B cell (primary cell): ENCODE measurements around the gene SMARCE1. TPM values are rescaled to one million over a fixed set of nuclear protein-coding genes. Genes with fewer than 3 reads are reported as not detected.

Experiments used
- ATAC-seq: fragments of 200-7000 bp; cut with Tn5 transposase; one replicate; pipeline ENCODE4 v1.10.0; 2021; ENCODE audit warnings: low read depth, mild to moderate bottlenecking, moderate number of reproducible peaks, moderate library complexity
- CTCF ChIA-PET: fragments of 350-600 bp; sonication (Branson Sonifier 250); formaldehyde crosslinking; loops from one replicate; lab custom pipeline; 2021; ENCODE audit warnings: antibody characterized with exemption, inconsistent platforms; lab: Charles Lee
- POLR2A ChIA-PET: fragments of 350-600 bp; sonication (Branson Sonifier 250); formaldehyde crosslinking; loops from one replicate; lab custom pipeline; 2021; ENCODE audit warnings: antibody characterized with exemption; lab: Charles Lee
- DNase-seq: peaks from one replicate; pipeline ENCODE4 v3.0.0; 2013
- H2AFZ ChIP-seq: 2 replicates; pipeline ENCODE4 v1.6.1; 2012; ENCODE audit warnings: mild to moderate bottlenecking, low read depth, low read length; ENCODE audit not compliant: insufficient read depth, poor library complexity, severe bottlenecking
- H3K27ac ChIP-seq, 2 donors: 1 replicate in 1 of 2; 2 replicates in 1 of 2; pipeline ENCODE4 v1.5.1; 2012 to 2013; ENCODE audit warnings: low read length in 2 of 2, mild to moderate bottlenecking in 2 of 2, moderate library complexity in 1 of 2
- H3K27me3 ChIP-seq, 4 experiments: fragments of 200-600 bp in 1 of 4; sonication (generic) in 1 of 4; replicated peaks in 1 of 4; 1 replicate in 2 of 4; 2 replicates in 2 of 4; pipeline versions ENCODE4 v1.6.1 to v1.7.0; 2013 to 2016; ENCODE audit warnings: low read length in 3 of 4, mild to moderate bottlenecking in 2 of 4, mixed read lengths in 1 of 4, moderate library complexity in 1 of 4; ENCODE audit not compliant: insufficient read depth in 4 of 4, control insufficient read depth in 3 of 4; ENCODE audit errors: control extremely low read depth in 1 of 4
- H3K36me3 ChIP-seq, 2 experiments: replicated peaks in 1 of 2; 1 replicate in 1 of 2; 2 replicates in 1 of 2; pipeline versions ENCODE4 v1.6.1 to v1.7.1; 2013; ENCODE audit warnings: low read length in 1 of 2; ENCODE audit not compliant: insufficient read depth in 2 of 2, control insufficient read depth in 1 of 2; ENCODE audit errors: control extremely low read depth in 1 of 2, extremely low read depth in 1 of 2
- H3K4me1 ChIP-seq, 2 donors: fragments of 200-600 bp in 1 of 2; sonication (generic) in 1 of 2; 1 replicate in 1 of 2; 2 replicates in 1 of 2; pipeline versions ENCODE4 v1.5.1 to v1.6.1; 2013 to 2017; ENCODE audit warnings: low read length in 2 of 2; ENCODE audit not compliant: control insufficient read depth in 2 of 2, insufficient read depth in 2 of 2
- H3K4me2 ChIP-seq: replicated peaks from 2 replicates; pipeline ENCODE3; 2012; ENCODE audit warnings: mild to moderate bottlenecking, low read depth, low read length; ENCODE audit not compliant: poor library complexity, severe bottlenecking
- H3K4me3 ChIP-seq, 5 experiments: fragments of 200-600 bp in 1 of 5; sonication (generic) in 1 of 5; 1 replicate in 3 of 5; 2 replicates in 2 of 5; pipeline versions ENCODE4 v1.5.1 to v1.7.0; 2011 to 2016; ENCODE audit warnings: low read length in 4 of 5, mild to moderate bottlenecking in 4 of 5, low read depth in 2 of 5, control low read depth in 1 of 5, moderate library complexity in 1 of 5; ENCODE audit not compliant: insufficient read depth in 1 of 5; ENCODE audit errors: control extremely low read depth in 1 of 5, extremely low read depth in 1 of 5
- H3K79me2 ChIP-seq: fragments of 200-600 bp; sonication (generic); one replicate; pipeline ENCODE4 v1.6.0; 2016; ENCODE audit warnings: low read length; ENCODE audit not compliant: control insufficient read depth, insufficient read depth
- H3K9ac ChIP-seq: fragments of 200-600 bp; sonication (generic); 2 replicates; pipeline ENCODE4 v1.6.1; 2017; ENCODE audit warnings: mild to moderate bottlenecking, low read length, moderate library complexity
- H3K9me3 ChIP-seq, 3 donors: one replicate each; pipeline versions ENCODE4 v1.6.1 to v1.7.1; 2013; ENCODE audit warnings: low read length in 2 of 3; ENCODE audit not compliant: control insufficient read depth in 2 of 3, insufficient read depth in 1 of 3; ENCODE audit errors: control extremely low read depth in 1 of 3
- H4K20me1 ChIP-seq: 2 replicates; pipeline ENCODE4 v1.6.0; 2012; ENCODE audit warnings: mild to moderate bottlenecking, low read length; ENCODE audit not compliant: insufficient read depth, control insufficient read depth, poor library complexity, severe bottlenecking
- H3K27ac Mint-ChIP-seq: one replicate; pipeline ENCODE4 v1.8.0; 2021; ENCODE audit warnings: mixed read lengths
- H3K27me3 Mint-ChIP-seq: one replicate; pipeline ENCODE4 v1.8.0; 2021; ENCODE audit warnings: mixed read lengths
- H3K4me1 Mint-ChIP-seq: one replicate; pipeline ENCODE4 v1.8.0; 2021; ENCODE audit warnings: mixed read lengths
- H3K4me3 Mint-ChIP-seq: one replicate; pipeline ENCODE4 v1.8.0; 2021; ENCODE audit warnings: mixed read lengths
- H3K9me3 Mint-ChIP-seq: one replicate; pipeline ENCODE4 v1.8.0; 2022; ENCODE audit warnings: mixed read lengths; ENCODE audit not compliant: insufficient read depth
- EZH2 ChIP-seq: IDR thresholded peaks from 2 replicates; pipeline ENCODE4 v1.6.1; 2012; ENCODE audit warnings: borderline replicate concordance, low read depth, mild to moderate bottlenecking, moderate library complexity, low read length; ENCODE audit not compliant: insufficient read depth, poor library complexity, severe bottlenecking
- WGBS: methylation state at CpG from one replicate; pipeline ENCODE4 v1.1.5; 2013; ENCODE audit warnings: missing lambda C conversion rate; ENCODE audit not compliant: insufficient coverage; 5-methylcytosine and 5-hydroxymethylcytosine counted together
- intact Hi-C: fragments of 100-400 bp; cut with micrococcal nuclease; formaldehyde crosslinking; loops from one replicate; pipeline ENCODE4 v1.10.0; 2022
- polyA plus RNA-seq: library from polyadenylated mRNA; depleted of rRNA; stranded (reverse); fragments of >200 nt; gene quantifications from 2 replicates; pipeline ENCODE4 v1.2.3, GENCODE V29; 2012
- total RNA-seq, 2 donors: library from RNA; stranded (reverse); fragments of 120-200 nt in 1 of 2; gene quantifications; 1 replicate in 1 of 2; 2 replicates in 1 of 2; pipeline versions ENCODE4 v1.2.3 to v1.2.4, GENCODE V29; 2013 to 2022
- TF ChIP-seq, protein P1 (sequence below): fragments of 200-600 bp; IDR thresholded peaks from one replicate; pipeline ENCODE4 v1.8.0; 2022; ENCODE audit warnings: antibody characterized with exemption, mild to moderate bottlenecking

Gene SMARCE1
- total and polyA plus RNA-seq, 2 donors (not counting 1 experiment from before 2014, with no cell fraction given): 19.9 to 128 TPM

DNA sequence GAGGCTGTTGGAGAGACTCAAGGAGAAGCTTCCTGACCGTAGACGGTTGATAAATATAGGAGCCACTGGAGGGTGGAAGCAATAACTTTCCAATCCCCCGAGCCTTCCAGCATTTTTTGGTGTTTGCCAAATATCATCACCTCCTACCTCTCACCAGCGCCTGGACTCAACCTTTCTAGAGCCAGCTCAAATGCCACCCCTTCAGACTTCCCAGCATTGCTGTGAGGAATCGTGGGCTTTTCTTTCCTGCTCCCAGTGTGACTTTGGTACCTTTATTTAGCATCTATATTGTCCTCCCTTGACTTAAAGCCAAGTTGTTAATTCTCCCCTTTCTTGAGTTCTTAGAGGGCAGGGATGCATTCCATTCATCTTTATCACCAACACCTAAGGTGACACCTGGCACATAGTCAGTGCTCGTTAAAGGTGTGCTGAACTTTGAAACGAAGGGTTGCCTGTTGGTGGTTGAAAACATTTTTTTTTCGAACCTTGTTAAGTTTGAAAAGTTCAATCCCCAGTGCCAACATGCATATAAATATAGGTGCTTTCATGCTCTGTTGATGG is 47.1 kb downstream of the SMARCE1 start:
- ChIA-PET POLR2A (interaction anchor here (0.7 to 1.4 kb wide), 2 partner anchors 12 to 14 kb away, joined by 4 to 6 read pairs; no protein-coding TSS in a partner anchor), CTCF (interaction anchor here (0.7 to 1.4 kb wide), 5 partner anchors 14 to 67 kb away, joined by 3 to 9 read pairs (median 3); no protein-coding TSS in a partner anchor)
- Histone ChIP-seq H4K20me1 (no peaks in the 10 kb centered on the region), H3K27me3 (no peaks in the 10 kb centered on the region), H2AFZ (no peak overlapping the region), H3K9ac (no peak overlapping the region), H3K36me3 (no peaks in the 10 kb centered on the region), H3K4me1 (peaks cover 64 to 68% of the 10 kb centered on the region in 2 donors), H3K4me2 (no peak overlapping the region), H3K4me3 (no peak overlapping the region), H3K27ac (no peak overlapping the region), H3K9me3 (peaks cover 0 to 2% (median 0%) of the 10 kb centered on the region in 3 donors), H3K79me2 (no peaks in the 10 kb centered on the region)
- Mint-ChIP-seq H3K4me1 (peaks cover 81% of the 10 kb centered on the region), H3K27me3 (no peaks in the 10 kb centered on the region), H3K9me3 (peaks cover 3% of the 10 kb centered on the region), H3K27ac (peak overlapping the region; percentile 87), H3K4me3 (no peak overlapping the region)
- ATAC-seq: no peak
- intact Hi-C loops: no loop called here
- no peak for DNase-seq
- TF ChIP-seq, protein P1, sequence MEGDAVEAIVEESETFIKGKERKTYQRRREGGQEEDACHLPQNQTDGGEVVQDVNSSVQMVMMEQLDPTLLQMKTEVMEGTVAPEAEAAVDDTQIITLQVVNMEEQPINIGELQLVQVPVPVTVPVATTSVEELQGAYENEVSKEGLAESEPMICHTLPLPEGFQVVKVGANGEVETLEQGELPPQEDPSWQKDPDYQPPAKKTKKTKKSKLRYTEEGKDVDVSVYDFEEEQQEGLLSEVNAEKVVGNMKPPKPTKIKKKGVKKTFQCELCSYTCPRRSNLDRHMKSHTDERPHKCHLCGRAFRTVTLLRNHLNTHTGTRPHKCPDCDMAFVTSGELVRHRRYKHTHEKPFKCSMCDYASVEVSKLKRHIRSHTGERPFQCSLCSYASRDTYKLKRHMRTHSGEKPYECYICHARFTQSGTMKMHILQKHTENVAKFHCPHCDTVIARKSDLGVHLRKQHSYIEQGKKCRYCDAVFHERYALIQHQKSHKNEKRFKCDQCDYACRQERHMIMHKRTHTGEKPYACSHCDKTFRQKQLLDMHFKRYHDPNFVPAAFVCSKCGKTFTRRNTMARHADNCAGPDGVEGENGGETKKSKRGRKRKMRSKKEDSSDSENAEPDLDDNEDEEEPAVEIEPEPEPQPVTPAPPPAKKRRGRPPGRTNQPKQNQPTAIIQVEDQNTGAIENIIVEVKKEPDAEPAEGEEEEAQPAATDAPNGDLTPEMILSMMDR: no peak
- no peak for TF ChIP-seq EZH2
- WGBS: 100% methylated on average over 2 of the region's 8 CpGs

DNA sequence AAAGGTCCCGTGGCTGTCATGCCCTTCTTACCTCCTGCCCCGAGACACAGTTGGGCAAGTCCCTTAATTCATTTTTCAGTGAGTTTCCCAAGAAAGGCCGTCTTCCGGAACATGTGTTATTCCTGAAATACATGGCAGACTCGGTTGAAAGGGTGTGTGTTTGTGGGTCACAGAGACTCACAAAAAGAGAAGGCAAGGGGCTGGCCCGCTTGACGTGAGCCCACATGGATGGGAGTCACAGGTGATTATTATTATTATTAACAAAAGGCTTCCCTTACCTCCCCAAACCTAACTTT is 48.2 kb downstream of the SMARCE1 start:
- no peak for DNase-seq
- H2AFZ ChIP-seq: no peak overlapping the region
- H3K27me3 ChIP-seq: no peaks in the 10 kb centered on the region
- no CpG with 5 or more reads among the region's 7 CpGs for WGBS
- no peaks in the 10 kb centered on the region for H3K36me3 ChIP-seq
- H3K9me3 Mint-ChIP-seq: peaks cover 3% of the 10 kb centered on the region
- TF ChIP-seq EZH2: no peak
- TF ChIP-seq, protein P1: no peak
- H3K4me2 ChIP-seq: peak overlapping the region; percentile 59
- no peaks in the 10 kb centered on the region for H4K20me1 ChIP-seq
- ChIA-PET CTCF (interaction anchor here (1.0 to 4.3 kb wide), 7 partner anchors 15 to 66 kb away, joined by 3 to 53 read pairs (median 9); no protein-coding TSS in a partner anchor), POLR2A (interaction anchor here (1.0 to 2.8 kb wide), 8 partner anchors 9 to 277 kb away, joined by 3 to 26 read pairs (median 5); partner anchors contain the start of gene CCR7)
- peak overlapping the region in 1 of 5 experiments; percentile 25 for H3K4me3 ChIP-seq
- H3K27ac Mint-ChIP-seq: peak overlapping the region; percentile 87
- H3K4me3 Mint-ChIP-seq: peak overlapping the region; percentile 52
- H3K9me3 ChIP-seq: peaks cover 0 to 2% (median 0%) of the 10 kb centered on the region in 3 donors
- intact Hi-C loops: no loop called here
- no peak for ATAC-seq
- H3K27ac ChIP-seq: peak overlapping the region; percentile 92 to 96
- peaks cover 89% of the 10 kb centered on the region for H3K4me1 Mint-ChIP-seq
- no peaks in the 10 kb centered on the region for H3K79me2 ChIP-seq
- peaks cover 72 to 75% of the 10 kb centered on the region in 2 donors for H3K4me1 ChIP-seq
- peak overlapping the region; percentile 10 for H3K9ac ChIP-seq
- H3K27me3 Mint-ChIP-seq: no peaks in the 10 kb centered on the region
